DMS 273 (cell line): ENCODE data around the gene ANAPC5.

ENCODE experiments used
- DNase-seq: peaks from one replicate; lab custom pipeline; 2025; ENCODE audit not compliant: unreplicated experiment; lab: John Stamatoyannopoulos, UW

ANAPC5 gene

GRCh38 chr12:121366063-121366459 is 13.8 kb upstream of the ANAPC5 start:
- no peak for DNase-seq

DNA sequence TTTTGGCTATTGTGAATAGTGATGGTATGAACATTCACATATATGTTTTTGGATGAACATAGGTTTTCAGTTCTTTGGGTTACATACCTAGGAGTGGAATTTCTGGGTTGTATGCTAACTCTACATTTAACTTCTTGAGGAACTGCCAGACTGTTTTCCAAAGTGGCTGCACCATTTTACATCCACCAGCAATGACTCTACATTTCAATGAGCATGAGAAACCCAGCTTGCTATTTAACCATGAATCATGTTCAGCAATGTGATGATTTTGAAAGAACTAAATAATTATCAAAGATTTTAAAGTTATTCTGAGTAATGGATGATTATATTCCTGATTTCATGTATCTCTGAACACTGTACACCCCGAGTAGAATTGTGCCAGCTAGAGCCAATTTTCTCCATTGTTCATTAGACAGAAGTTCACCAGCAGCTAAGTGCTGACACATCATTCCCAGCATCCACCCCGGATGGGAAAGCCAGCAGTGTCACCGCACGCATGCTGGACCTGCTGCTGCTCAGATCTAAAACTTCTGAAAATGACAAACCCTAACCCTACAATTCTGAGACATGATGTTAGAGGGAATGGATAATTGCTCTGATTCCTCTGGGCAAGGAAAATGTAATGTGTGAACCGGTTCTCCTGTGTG is 13.3 kb upstream of the ANAPC5 start:
- no peak for DNase-seq

DNA sequence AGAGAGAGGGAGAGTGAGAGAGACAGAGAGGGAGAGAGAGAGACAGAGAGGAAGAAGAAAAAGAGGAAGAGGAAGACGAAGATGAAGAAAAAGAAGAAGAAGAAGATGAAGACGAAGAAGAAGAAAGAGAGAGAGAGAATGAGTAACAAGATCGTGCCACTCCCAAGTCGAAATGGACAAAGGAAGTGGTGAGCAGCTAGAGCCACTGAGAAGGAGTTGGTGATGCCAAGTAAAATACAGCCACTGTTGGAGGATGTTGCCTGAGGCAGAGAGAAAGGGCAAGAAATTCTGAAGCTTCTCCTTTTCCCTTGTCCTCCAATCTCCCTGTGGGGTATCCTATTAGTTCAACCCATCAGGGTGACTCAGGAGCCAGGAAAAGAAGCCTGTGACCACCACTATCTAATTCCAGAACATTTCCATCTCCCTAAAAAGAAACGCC is 12.5 kb upstream of the ANAPC5 start:
- DNase-seq = no peak

GRCh38 chr12:121358073-121358472 is 5.9 kb upstream of the ANAPC5 start:
- no peak for DNase-seq

DNA sequence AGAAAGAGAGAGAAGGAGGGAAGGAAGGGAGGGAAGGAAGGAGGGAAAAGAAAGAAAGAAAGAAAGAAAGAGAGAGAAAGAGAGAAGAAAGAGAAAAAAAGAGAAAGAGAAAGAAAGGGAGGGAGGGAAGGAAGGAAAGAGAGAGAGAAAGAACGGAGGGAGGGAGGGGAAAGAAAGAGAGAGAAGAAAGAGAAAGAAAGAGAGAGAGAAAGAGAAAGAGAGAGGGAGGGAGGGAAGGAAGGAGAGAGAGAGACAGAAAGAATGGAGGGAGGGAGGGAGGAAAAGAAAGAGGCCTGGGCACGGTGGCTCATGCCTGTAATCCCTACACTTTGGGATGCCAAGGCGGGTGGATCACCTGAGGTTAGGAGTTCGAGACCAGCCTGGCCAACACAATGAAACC is 5.1 kb upstream of the ANAPC5 start:
- DNase-seq = no peak

DNA sequence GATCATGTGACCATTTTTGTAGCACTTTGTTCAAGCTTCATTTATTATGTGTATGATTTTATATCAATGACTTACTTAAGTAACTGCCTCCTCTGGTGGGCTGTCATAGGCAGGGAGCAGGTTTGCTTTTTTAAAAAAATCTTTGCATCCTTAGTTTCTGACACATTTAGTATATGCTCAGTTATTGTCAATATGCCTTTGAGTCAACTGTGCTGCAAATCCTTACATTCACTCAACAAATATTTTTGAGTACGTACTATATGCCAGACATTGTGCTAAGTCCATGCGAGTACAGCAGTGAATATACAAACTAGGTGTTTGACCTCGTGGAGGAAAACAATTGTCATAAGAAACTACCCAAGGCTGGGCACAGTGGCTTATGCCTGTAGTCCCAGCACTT is 4.4 kb upstream of the ANAPC5 start:
- no peak for DNase-seq

GRCh38 chr12:121355818-121356217 is 3.6 kb upstream of the ANAPC5 start:
- no peak for DNase-seq

- DNase-seq = peak; percentile 90
Observed at GRCh38 chr12:121352682-121353018, 439 bp upstream of the ANAPC5 start.

DNA sequence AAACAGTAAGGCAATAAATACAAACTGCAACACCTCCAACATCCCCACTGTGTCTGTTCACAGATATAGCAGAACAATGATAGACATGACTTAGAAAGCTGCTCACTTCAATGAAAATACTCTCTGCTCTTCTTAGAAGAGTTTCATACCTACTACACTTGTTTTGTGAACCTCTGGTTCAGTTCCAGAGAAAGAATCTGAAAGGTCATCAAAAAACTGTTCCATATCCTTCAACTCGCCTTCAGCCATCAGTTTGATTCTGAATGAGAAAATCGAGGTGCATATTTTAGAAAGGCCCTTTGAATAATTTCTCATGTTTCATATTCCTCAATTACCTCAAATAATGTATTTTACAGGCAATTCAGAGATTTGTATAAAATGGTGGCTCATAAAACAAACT is 5.5 kb downstream of the ANAPC5 start:
- DNase-seq = no peak

DNA sequence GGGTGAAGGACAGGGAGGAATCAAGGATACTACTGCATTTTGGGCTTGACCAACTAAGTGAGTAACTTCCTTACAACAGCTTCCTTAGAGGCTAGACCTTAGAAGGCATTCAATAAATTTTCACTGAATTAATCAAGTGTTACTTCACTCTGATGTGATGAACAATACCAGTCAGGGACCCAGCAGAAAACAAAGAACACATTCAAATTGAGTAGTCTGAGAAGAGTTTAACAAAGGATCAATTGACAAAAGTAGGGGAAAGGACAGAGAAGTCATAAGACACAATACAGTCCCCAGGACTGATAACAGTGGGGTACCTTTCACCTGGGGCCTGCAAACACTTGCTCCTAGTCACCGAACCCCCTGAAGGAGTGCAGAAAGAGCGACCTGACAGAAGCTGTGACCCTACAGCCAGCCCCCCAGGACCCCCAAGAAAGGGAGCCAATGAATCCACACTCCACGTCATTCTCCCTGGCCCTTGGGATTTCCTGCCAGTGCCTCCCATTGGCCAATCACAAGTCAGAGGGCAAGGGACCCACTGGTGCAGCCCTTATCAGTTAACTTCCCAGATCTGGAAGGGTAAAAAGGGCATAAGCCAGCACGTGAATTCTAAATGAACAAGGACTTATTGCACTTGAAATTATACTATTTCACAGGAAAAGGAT is 6.9 kb downstream of the ANAPC5 start:
- DNase-seq = no peak

DNA sequence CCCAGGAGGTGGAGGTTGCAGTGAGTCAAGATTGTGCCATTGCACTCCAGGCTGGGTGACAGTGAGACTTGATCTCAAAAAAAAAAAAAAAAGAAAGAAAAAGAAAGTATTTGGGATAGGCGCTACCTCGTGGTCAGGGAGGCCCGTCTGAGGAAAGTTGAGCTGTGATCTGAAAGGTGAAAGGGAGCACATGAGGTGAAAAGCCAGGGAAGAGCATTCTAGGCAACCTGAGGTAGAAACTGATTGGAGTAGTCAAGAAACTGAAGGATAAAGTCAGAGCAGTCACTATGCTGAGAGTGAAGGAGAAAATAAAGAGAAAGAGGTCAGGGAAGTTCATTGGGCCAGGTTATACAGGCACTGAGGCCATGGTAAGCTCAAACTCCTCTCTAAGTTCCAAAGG is 7.7 kb downstream of the ANAPC5 start:
- no peak for DNase-seq

GRCh38 chr12:121337416-121337815 is 14.8 kb downstream of the ANAPC5 start:
- no peak for DNase-seq

GRCh38 chr12:121334513-121335343 is 17.5 kb downstream of the ANAPC5 start:
- peak; percentile 75 for DNase-seq

DNA sequence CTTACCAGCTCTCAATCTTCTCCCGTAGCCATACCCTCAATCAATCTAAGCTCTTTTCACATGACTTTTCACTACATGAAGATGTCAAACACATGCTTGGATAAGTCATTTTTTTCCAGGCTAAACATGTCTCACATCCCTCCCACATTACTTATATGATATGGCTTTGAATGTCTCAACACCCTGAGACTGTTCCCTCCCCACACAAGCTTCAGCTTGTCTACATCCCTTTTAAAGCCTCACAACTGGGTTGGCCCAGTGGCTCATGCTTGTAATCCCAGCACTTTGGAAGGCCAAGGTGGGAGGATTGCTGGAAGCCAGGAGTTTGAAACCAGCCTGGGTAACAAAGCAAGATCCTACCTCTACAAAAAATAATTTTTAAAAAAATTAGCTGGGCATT is 18.5 kb downstream of the ANAPC5 start:
- no peak for DNase-seq

- no peak for DNase-seq
Observed at GRCh38 chr12:121331248-121331647, 21.0 kb downstream of the ANAPC5 start.

GRCh38 chr12:121330692-121331091 is 21.5 kb downstream of the ANAPC5 start:
- DNase-seq = no peak

- DNase-seq = no peak
Observed at GRCh38 chr12:121330195-121330594, 22.0 kb downstream of the ANAPC5 start.

- no peak for DNase-seq
Observed at GRCh38 chr12:121328620-121329019, 23.6 kb downstream of the ANAPC5 start.

GRCh38 chr12:121326996-121327674 is 25.1 kb downstream of the ANAPC5 start:
- DNase-seq = peak; percentile 25

DNA sequence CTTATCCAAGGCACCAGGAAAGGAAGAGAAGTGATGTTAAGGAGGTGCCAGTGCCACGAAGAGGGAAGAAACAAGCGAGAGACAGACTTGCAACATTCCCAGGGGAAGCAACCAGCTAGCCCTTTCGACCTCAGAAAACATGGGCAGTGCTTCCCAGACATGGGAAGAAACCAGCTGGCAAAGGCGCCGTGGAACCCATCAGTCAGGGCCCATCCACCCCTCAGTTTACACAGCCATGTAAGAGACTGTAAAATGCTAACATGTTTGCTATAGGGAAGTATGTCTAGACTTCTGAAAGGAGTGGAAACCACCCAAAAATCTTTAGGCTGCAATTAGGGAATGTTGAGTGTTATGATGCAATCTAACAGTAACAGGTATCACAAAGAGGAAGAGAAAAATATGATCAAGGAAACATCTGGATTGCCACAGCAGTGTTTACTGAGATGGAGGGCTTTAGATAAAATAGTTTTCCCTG is 26.3 kb downstream of the ANAPC5 start:
- no peak for DNase-seq

- no peak for DNase-seq
Observed at GRCh38 chr12:121323908-121324307, 28.3 kb downstream of the ANAPC5 start.
